ENCODE data around the gene PSMB8.
"Not testable (repeated sequence)": the region's sequence is repeated elsewhere in the genome, so short reads cannot be mapped to it uniquely, and the experiment has no call there.

The PSMB8 gene

DNA sequence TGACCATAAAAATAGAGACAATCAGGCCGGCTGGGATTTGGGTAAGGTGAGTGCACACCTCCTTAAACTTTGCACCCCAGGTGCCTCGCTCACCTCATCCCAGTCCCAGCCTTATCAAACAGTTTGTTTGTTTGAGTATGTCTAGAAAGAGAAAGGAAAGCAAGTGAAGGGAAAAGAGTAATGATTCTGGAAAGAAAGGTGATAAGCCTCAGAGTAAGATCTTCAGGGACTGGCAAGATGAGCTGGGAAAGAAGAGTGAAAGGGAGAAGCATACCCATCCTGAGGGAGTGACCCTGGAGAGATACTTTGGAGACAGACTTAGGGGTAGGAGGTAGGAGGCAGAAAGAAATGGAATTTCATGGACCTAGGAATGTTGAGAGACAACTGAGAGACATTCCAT lies 7.0 kb downstream of the PSMB8 start:
- no peak for DNase-seq (ENCODE audit: low read depth)

DNA sequence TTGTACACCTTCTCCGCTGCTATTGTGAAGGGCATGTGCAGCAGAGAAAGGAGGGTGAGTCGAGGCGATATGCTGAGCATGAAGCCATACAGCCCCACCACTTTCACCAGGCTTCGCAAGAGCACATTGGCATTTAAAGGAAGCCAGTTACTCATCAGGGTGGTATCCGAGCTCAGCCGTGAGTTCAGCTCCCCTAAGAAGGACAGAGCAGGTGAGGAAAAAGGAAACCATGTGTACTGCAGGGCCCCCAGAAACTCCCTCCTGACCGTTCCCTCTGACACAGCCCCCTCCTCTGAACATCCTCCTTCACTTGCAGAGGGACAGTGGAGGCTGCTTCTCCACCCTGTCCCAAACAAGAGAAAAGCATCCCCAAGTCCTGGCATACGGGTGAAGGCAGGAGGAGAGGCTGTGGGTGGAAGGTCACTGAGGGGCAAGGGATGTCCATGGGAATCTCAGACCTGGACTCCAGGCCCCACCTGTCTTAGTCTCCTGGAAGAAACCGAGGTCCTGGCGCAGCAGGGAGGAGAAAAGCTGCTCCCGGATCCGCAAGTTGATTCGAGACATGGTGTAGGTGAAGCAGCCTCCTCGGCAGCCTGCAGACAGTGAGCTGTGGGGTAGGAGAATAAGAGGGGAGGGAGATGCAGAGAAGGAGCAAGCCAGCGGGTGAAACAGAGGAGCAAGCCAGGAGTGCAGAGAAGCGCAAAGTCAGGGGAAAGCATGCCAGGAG lies 8.5 kb downstream of the PSMB8 start:
- DNase-seq (ENCODE audit: low read depth): no peak

GRCh38 chr6:32833664-32834063 lies 10.2 kb downstream of the PSMB8 start:
- DNase-seq (ENCODE audit: low read depth): no peak

DNA sequence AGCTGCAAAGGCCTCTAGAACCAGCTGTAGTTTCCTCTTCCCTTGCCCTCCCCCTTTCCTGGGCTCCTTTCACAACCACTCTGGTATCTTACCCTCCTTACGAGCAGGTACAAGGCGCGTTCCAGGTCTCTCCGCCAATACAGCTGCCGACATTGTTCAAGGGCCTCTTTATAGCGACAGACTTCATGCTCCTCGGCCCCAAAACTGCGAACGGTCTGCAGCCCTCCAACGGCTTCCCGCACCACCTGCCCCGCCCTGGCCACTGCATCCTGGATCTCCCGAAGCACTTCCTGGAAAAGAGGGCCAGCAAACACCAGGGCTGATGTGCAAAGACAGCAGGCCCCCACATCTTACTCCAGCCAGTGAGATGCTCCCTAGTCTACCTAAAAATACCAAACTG lies 11.3 kb downstream of the PSMB8 start:
- no peak for DNase-seq (ENCODE audit: low read depth)

DNA sequence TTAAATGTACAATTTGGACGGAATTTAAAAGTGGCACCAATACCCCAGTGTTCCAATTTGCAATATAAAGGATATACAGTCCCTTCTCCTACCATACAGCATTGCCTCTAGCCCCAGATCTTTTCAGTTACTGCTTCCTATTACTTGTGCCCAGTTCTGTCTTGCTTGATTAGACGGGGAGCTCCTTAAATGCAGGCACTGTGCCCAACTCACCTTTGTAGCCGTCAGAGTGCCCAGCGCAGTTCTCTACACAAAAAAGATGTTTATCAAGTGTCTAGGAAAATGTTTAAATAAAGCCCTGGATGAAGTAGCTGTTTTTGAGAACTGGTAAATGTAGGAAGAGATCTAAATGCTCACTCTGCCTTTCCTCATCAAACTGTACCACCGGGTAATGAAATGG lies 12.9 kb downstream of the PSMB8 start:
- no peak for DNase-seq (ENCODE audit: low read depth)

- DNase-seq (ENCODE audit: low read depth): no peak
These were observed 13.8 kb downstream of the PSMB8 start for GRCh38 chr6:32830017-32830416.

- DNase-seq (ENCODE audit: low read depth): no peak
These were observed 14.4 kb downstream of the PSMB8 start for GRCh38 chr6:32829495-32829894.

DNA sequence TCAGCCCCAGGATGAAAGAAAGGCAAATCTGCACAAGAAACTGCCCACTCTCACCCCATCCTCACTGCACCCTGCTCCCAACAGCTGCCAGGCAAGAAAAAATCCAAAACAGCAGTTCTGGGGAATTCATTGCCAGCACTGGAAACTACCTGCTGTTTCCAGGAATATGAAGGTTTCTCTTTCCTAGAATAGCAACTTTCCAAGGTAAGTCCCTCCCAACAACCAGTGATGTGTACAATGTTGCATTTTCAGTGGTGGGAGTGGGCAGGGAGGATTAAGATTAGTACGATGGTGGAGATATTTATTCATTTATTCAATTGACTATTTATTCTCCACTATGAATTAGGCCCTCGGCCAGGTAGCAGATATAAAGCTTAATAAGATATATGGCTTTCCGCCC lies 16.8 kb downstream of the PSMB8 start:
- no peak for DNase-seq (ENCODE audit: low read depth)

DNA sequence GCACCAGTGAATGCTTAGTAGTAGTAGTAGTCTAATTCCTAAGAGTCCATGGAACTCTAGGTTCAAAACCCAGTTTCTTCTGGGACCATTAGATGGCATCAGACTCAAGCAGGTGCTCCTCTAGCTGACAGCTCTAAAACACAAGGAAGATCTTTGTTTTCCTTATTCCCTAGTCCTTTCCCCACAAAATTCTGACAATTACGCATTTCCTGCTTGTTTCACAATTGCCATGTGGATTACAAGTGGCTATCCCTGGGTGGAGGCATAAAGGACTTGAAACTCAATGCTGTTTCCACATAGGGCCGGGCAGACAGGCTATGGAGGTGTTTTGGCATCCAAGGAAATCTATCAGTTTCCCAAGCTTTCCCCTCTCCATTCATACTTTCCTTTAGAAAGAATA lies 17.9 kb downstream of the PSMB8 start:
- DNase-seq (ENCODE audit: low read depth): no peak

DNA sequence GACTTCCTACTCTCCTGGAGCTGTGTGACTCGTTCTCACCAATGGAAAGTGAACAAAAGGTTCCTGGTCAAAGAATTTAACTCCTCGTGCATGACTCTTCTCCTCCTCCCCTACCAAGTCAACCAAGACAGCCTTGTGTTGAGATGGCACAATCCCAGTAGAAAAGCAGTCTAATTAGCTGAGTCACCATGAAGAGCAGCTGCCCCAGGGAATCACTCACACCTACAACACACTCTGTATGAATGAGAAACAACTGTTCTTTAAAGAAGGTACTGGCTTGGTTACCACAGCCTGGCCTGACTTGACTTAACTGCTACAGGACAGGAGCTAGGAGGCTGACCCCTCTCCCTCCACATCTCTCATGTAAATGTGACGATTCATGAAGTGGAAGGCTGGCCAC lies 24.1 kb downstream of the PSMB8 start:
- no peak for DNase-seq (ENCODE audit: low read depth)

DNA sequence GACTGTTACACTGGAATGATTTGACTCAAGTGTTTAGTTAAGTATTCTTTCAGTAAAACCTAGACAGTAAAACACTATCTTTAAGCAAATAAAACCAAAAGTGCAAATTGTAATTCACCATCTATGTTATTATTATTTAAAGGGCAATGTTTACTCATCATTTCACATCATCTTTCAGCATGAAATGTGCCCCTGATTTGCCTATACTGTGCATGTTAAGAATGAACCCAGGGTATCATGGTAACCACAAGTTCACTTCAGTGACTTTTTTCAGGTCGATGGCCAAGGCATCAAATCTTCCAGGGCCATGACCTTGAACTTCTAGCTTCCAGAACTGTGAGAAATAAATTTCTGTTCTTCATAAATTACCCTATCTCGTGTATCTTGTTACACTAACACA lies 25.0 kb downstream of the PSMB8 start:
- DNase-seq (ENCODE audit: low read depth): no peak

DNA sequence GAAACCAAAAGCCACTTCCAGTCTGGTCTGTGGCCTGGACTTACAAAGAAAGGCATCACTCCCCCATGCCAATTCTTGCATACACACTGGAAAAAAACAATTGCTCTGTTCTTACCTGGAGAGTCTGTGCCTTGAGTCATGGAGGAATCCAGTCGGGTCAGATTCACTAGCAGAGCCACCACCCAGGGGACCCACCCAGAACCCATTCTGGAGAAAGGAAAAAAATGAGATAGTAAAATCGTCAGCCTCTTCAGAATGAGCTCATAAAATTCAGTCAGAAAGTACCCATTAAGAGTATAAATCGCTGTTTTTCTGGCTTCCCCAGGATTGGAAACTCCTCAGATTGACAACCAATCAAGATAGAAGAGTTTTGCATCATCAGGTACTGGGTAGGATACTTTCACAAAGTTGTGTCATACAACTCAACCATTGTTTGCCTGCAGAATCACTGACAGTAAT lies 27.1 kb downstream of the PSMB8 start, which contains the start of gene HLA-DOB:
Gene HLA-DOB, minus strand, starts transcription at position 257 of the 459 bp plus-strand sequence. Its CDS starts 51 bp downstream, at position 206.
- no peak for DNase-seq (ENCODE audit: low read depth)

- no peak for DNase-seq (ENCODE audit: low read depth)
These were observed 27.9 kb downstream of the PSMB8 start for GRCh38 chr6:32815996-32816395.

- no peak for DNase-seq (ENCODE audit: low read depth)
These were observed 28.7 kb downstream of the PSMB8 start for GRCh38 chr6:32815115-32815514.

- no peak for DNase-seq (ENCODE audit: low read depth)
These were observed 29.7 kb downstream of the PSMB8 start for GRCh38 chr6:32814145-32814544.

DNA sequence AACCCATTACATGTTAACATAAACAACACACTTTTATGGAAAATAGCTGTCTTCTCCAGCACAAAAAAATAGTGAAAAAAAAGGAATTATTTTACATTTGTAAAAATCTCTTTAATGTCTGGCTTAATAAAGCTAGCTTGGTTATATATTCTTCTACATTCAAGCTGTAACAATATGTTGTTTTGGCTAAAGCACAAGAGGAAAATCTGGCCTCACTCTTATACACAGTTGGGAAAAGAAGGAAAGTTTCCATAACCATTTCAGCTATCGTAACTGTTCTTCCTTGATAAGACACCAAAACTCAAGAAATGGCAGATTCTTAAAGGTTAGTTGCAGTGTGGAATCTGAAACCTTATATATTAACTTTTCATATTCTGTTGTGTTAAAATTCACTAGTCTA lies 34.7 kb downstream of the PSMB8 start:
- no peak for DNase-seq (ENCODE audit: low read depth)

DNA sequence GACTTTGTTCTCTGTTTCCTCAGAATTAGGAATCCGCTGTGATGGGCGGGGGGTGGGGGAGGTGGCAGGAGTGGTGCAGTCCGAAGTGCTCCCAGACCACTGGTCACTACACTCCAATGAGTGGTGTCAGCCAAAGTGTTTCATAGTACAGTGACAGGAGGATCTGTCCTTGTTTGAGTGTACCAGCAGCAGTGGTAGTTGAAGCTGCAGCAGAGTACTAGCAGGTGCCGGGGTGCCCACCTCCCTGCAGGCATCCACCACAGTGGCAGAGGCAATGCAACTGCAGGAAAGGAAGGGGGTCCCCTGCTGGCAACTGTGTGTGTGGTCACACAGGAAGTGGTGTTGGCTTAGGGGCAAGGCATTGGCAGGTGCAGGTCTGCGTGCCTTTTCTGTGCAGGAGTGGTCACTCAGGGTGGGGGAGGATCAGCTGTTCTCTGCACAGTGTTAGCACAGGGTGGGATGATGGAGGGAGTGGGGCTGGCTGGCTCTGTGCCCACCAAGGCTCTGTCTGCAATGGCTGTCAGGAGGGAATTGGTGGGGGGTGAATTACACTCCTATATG lies 36.7 kb downstream of the PSMB8 start:
- DNase-seq (ENCODE audit: low read depth): no peak

DNA sequence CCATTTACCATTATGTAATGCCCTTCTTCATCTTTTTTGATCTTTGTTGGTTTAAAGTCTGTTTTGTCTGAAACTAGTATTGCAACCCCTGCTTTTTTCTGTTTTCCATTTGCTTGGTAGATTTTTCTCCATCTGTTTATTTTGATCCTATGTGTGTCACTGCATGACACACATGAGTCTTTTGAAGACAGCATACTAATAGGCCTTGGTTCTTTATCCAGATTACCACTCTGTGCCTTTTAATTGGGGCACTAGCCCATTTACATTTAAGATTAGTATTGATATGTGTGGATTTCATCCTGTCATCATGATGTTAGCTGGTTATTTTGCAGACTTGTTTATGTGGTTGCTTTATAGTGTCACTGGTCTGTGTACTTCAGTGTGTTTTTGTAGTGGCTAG lies 38.4 kb downstream of the PSMB8 start:
- DNase-seq (ENCODE audit: low read depth): not testable (repeated sequence)

- no peak for DNase-seq (ENCODE audit: low read depth)
These were observed 40.4 kb downstream of the PSMB8 start for GRCh38 chr6:32803416-32803815.

DNA sequence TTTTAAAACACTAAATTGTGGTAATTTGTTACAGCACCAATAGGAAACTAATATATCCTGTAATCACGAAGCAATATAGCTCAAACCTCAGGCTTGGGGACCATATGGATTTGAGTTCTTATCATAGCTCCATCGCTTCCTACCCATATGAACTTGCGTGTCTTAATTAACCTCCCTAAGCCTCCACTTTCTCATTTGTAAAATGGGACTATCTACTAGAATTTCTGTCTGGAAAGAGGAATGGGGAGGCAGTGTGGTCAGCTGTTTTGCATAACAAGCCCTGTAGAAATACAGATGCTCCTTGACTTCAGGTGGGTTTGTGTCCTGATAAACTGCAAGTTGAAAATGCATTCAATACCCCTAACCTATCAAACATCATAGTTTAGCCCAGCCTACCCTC lies 44.1 kb downstream of the PSMB8 start:
- DNase-seq (ENCODE audit: low read depth): no peak

GRCh38 chr6:32799168-32799567 lies 44.7 kb downstream of the PSMB8 start:
- DNase-seq (ENCODE audit: low read depth): no peak

GRCh38 chr6:32796848-32797776 lies 46.7 kb downstream of the PSMB8 start:
- DNase-seq (ENCODE audit: low read depth): peak; percentile 65

DNA sequence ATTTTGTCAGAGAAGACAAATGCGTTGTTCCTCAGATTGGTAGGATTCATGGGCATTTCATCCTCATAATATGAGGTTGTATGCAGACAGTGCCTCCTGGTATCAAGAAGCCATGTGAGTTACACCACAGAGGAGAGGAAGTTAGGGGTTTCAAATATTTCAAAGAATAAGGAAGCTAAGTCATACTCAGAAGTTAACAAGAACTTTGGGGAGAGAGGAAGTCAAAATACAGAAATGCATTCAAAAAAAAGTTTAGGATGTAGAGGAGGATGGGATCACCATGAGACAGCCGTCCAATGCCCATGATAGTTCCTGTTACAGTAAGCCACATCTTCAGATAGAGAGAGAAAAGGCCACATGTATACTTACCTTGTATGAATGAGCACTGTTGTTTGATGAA lies 49.3 kb downstream of the PSMB8 start:
- DNase-seq (ENCODE audit: low read depth): no peak

Data from T follicular helper cell (primary cell).